GM19193 (cell line): ENCODE data around the gene MTR.

Experiments used
- POLR2A ChIP-seq: IDR thresholded peaks from 4 replicates; pipeline ENCODE4 v1.6.1; 2011; ENCODE audit not compliant: insufficient read depth, insufficient read length; ENCODE audit errors: extremely low read depth

Gene MTR

GRCh38 chr1:236921610-236922009 is 126.5 kb downstream of the MTR start:
- TF ChIP-seq POLR2A: no peak

DNA sequence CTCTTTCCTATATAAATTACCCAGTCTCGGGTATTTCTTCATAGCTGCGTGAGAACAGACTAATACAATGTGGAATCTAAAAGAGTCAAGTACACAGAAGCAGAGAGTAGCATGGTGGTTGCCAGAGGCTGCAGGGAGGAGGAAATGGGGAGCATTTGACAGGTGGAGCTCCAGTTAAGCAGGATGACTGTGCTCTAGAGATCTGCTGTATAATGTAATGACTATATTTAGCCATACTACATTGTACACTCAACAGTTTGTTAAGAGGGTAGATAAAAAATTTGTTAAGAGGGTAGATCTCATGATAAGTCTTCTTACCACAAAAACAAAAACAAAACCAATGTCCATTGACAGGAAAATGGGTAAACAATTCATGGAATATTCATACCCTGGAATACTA is 127.1 kb downstream of the MTR start:
- no peak for TF ChIP-seq POLR2A

DNA sequence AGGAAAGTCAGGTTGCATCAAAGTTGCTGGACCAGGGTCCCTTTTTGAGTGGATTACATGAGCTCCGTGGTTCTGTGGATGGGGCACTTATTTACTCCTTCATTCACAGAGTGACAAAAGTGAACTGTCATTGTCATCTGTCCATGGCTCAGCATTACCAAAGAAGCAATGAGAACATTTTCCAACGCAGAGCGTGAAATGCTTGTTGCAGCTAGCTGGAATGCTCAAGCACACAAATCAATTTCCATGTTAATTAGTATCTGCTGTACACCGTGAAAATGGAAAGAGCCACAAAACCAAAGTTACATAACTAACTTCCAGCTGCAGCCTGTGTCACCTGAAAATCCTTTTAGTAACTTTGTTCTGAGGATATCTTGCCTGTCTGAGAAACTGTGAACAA is 130.3 kb downstream of the MTR start:
- no peak for TF ChIP-seq POLR2A

- TF ChIP-seq POLR2A: no peak
Observed at GRCh38 chr1:236930503-236930902, 135.4 kb downstream of the MTR start.

DNA sequence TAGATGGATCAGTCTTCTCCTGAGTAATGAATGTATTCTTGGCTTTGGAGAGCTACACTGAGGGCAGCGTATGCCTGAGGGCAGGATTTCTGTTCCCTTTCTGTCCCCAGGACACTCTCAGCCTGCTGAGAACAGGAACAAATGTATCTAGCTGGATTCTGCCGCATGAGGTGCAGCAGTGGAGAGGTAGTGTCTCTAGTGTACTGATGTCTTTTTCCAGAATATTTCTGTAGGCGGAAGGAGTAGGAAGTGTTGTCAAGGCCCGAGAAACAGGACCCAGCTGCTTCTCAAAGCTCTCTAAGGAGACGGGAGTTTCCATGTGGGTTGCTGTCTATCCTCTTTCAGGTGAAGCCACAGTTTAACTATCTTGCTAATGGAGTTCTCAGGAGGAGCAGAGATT is 143.7 kb downstream of the MTR start:
- TF ChIP-seq POLR2A: no peak

- no peak for TF ChIP-seq POLR2A
Observed at GRCh38 chr1:236942431-236942830, 147.3 kb downstream of the MTR start.

GRCh38 chr1:236944556-236944955 is 149.5 kb downstream of the MTR start:
- no peak for TF ChIP-seq POLR2A

DNA sequence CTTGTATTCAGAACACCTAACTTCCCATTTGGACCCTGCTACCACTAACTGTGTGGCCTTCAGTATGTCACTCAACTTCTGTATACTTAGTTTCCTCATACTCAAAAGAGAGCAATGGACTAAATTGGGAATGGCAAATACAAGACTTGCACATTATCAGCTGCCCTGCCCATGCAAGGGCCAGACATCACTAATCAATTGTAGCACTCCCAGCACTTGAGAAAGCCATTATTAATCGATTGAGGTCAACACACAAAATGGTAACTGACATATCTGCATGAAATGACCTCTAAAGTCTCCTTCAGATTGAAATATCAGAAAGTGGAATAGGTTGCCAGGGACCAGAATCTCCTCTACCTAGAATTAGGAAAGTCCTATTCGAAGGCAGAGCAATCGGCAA is 149.9 kb downstream of the MTR start:
- TF ChIP-seq POLR2A: no peak

DNA sequence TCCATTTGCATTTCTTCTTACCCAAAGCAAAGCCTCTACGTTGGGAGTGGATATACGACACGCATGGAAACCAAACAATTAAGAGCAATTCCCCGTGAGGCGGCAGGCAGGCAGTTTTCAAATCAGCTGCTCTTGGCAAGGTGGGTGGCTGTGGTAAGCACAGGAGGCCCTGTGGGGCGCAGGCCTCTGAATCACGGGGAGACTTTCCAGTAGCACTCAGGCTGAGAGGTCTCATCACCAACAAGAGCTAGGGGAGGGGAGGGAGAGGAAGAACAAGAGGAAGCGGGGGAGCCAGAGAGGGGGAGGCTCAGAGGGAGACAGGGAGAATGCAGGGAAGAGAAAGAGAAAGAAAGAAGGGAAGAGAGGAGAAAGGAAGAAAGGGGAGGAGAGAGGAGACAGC is 152.7 kb downstream of the MTR start:
- TF ChIP-seq POLR2A: no peak

- TF ChIP-seq POLR2A: no peak
Observed at GRCh38 chr1:236948381-236948780, 153.3 kb downstream of the MTR start.

DNA sequence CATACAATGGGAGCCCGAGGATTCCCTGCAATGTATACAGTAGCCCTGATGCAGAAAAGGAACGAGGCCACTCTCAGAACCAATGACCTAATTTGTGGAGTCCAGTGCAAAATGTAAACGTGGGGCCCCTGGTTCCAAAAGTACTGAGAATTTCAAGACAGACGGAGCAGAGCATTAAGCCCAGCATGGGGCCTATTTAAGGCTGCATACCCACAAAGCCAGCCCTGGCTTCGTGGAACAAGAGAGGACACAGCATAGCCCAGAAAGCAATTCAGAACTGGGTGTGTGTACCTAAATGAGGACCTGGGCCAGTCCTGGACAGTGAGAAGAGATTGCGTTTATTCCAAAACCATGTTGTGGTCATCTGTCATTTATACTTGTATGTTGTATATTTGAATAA is 153.9 kb downstream of the MTR start:
- TF ChIP-seq POLR2A: no peak

DNA sequence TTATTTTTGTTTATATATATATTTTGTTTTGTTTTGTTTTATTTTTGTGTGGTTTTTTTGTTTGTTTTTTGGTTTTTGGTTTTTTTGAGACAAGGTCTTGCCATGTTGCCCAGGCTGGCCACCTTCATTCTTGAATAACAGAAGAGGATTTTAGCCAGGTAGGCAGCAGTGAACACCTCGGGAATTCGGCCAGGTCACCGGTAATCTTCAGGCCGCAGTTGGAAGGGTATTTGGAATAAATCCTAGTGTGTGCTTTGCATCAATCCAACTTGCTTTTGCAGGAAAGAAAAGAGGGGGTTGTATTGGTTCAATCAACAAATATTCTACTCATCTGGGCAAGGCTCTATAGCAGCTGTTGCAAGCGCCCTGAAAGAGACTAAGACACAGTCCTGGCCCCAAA is 155.3 kb downstream of the MTR start:
- no peak for TF ChIP-seq POLR2A

GRCh38 chr1:236951672-236952071 is 156.6 kb downstream of the MTR start:
- TF ChIP-seq POLR2A: no peak

- no peak for TF ChIP-seq POLR2A
Observed at GRCh38 chr1:236952246-236953003, 157.3 kb downstream of the MTR start.

DNA sequence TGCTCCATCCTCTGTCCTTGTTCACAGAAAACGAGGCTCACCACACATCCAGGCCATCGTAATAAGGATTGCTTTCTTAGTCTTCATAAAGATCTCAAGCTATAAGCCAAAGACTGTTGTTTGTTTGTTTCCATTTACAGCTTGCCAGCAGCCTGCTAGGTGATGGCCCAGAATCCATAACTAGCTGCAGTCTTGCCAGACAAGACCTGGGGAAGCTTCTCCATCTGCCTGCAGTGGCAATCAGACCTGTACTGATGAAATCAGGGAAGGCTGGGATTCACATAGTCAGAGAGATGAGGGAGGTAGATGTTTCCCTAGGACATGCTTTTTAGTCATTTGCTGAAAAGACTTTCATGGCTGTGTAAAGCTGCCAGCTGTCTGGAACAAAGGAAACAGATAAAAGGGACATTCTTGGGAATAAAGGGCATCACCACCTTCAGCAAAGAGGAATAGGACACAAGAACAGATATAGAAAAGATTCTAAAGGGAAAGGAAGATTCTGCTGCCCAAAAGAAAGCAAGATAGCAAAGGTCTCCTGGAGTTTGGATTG is 158.1 kb downstream of the MTR start:
- TF ChIP-seq POLR2A: no peak
